K562 (cell line): ENCODE measurements around the gene CRYBG3. TPM values are rescaled to one million over a fixed set of nuclear protein-coding genes. Genes with fewer than 3 reads are reported as not detected.

Experiments used
- ATAC-seq: fragments of 200-7000 bp; cut with Tn5 transposase; 3 replicates; pipeline ENCODE4 v1.9.1; 2020; ENCODE audit warnings: moderate library complexity
- BruUV-seq: library from RNA; stranded (reverse); fragments of 400-500 nt; replicated peaks from 2 replicates; lab custom pipeline; 2021; lab: Mats Ljungman, UMichigan
- CTCF ChIA-PET: fragments of 300-600 bp; formaldehyde crosslinking; extraction: SDS; loops from one replicate; lab custom pipeline; 2021; ENCODE audit warnings: low intra/inter-chr PET ratio; lab: Yijun Ruan, JAX
- POLR2A ChIA-PET: fragments of 300-600, 350-650 bp; sonication (Branson Sonifier 250); formaldehyde crosslinking; extraction: SDS; loops from one replicate; lab custom pipeline; 2021; ENCODE audit warnings: antibody characterized with exemption, inconsistent platforms; lab: Yijun Ruan, JAX
- DNase-seq, 4 experiments: peaks; one replicate each; pipeline versions ENCODE4 v3.0.0 to v3.0.0-alpha.2; 2011 to 2018; ENCODE audit warnings: low spot score in 3 of 4, mixed read lengths in 3 of 4; ENCODE audit errors: extremely low read depth in 1 of 4
- FAIRE-seq: peaks from 2 replicates; lab custom pipeline; 2011; peaks lifted over from hg19 to GRCh38; lab: Jason Lieb, UNC
- H2AFZ ChIP-seq: 2 replicates; pipeline ENCODE4 v1.6.0; 2011; ENCODE audit warnings: low read depth, low read length, control low read depth, inconsistent platforms
- H3K27ac ChIP-seq: fragments of 200-600 bp; 3 replicates; pipeline ENCODE4 v1.8.0; 2011; ENCODE audit warnings: low read depth, mild to moderate bottlenecking, control low read depth, inconsistent platforms, low read length, moderate library complexity, mixed read lengths; ENCODE audit errors: extremely low read depth
- H3K27me3 ChIP-seq, 2 experiments: fragments of 300-600 bp in 1 of 2; 2 replicates in 1 of 2; 3 replicates in 1 of 2; pipeline versions ENCODE4 v1.6.0 to v1.8.0; 2011; ENCODE audit warnings: inconsistent platforms in 2 of 2, low read length in 2 of 2, mild to moderate bottlenecking in 1 of 2, mixed read lengths in 1 of 2, moderate library complexity in 1 of 2; ENCODE audit not compliant: control insufficient read depth in 2 of 2, insufficient read depth in 2 of 2
- H3K36me3 ChIP-seq: fragments of 300-600 bp; 3 replicates; pipeline ENCODE4 v1.8.0; 2011; ENCODE audit warnings: mild to moderate bottlenecking, low read length, inconsistent platforms; ENCODE audit not compliant: control insufficient read depth, insufficient read depth
- H3K4me1 ChIP-seq, 2 experiments: fragments of 200-600 bp in 1 of 2; replicated peaks in 1 of 2; 2 replicates in 1 of 2; 3 replicates in 1 of 2; pipeline versions ENCODE4 v1.5.1 to v1.8.0; 2011; ENCODE audit warnings: inconsistent platforms in 2 of 2, low read length in 2 of 2, mild to moderate bottlenecking in 1 of 2, mixed read lengths in 1 of 2, moderate library complexity in 1 of 2; ENCODE audit not compliant: control insufficient read depth in 2 of 2, insufficient read depth in 2 of 2
- H3K4me2 ChIP-seq: 2 replicates; pipeline ENCODE4 v1.6.1; 2011; ENCODE audit warnings: low read length, control low read depth, inconsistent platforms, mixed read lengths; ENCODE audit not compliant: insufficient read depth
- H3K4me3 ChIP-seq: fragments of 200-600 bp; sonication (generic), shearing (Covaris generic); 2 replicates; pipeline ENCODE4 v1.5.1; 2016; ENCODE audit warnings: control low read depth, inconsistent platforms
- H3K79me2 ChIP-seq: fragments of 200-600 bp; 3 replicates; pipeline ENCODE4 v1.8.0; 2011; ENCODE audit warnings: low read length, inconsistent platforms; ENCODE audit not compliant: control insufficient read depth, insufficient read depth
- H3K9ac ChIP-seq, 2 experiments: 2 replicates each; pipeline versions ENCODE4 v1.6.0 to v1.6.1; 2011; ENCODE audit warnings: low read depth in 2 of 2, low read length in 2 of 2, control low read depth in 1 of 2, inconsistent platforms in 1 of 2, mild to moderate bottlenecking in 1 of 2, mixed read lengths in 1 of 2; ENCODE audit not compliant: insufficient read depth in 1 of 2
- H3K9me1 ChIP-seq: one replicate; pipeline ENCODE4 v1.6.0; 2011; ENCODE audit warnings: inconsistent platforms, mild to moderate bottlenecking, low read length, moderate library complexity; ENCODE audit not compliant: control insufficient read depth, insufficient read depth
- H3K9me3 ChIP-seq: replicated peaks from 2 replicates; pipeline ENCODE4 v1.5.1; 2011; ENCODE audit warnings: low read depth, low read length, inconsistent platforms; ENCODE audit not compliant: control insufficient read depth, insufficient read depth
- H4K20me1 ChIP-seq: replicated peaks from 2 replicates; pipeline ENCODE4 v1.6.1; 2011; ENCODE audit warnings: low read length, inconsistent platforms, mixed read lengths; ENCODE audit not compliant: control insufficient read depth, insufficient read depth
- ELF4 ChIP-seq: fragments of 450-650 bp; formaldehyde crosslinking; IDR thresholded peaks from 2 replicates; pipeline ENCODE4 v1.4.0; 2022; ENCODE audit warnings: missing genetic modification characterization
- NFIX ChIP-seq: fragments of 250-450 bp; sonication (Bioruptor Pico); IDR thresholded peaks from 2 replicates; pipeline ENCODE4 v1.4.0; 2020; ENCODE audit warnings: low read depth, mild to moderate bottlenecking, moderate library complexity
- XRCC4 ChIP-seq: IDR thresholded peaks from one replicate; pipeline ENCODE4 v1.6.1; 2011; ENCODE audit not compliant: insufficient read depth, insufficient read length; ENCODE audit errors: extremely low read depth
- ZNF165 ChIP-seq: fragments of 250-450 bp; sonication (Bioruptor Pico); IDR thresholded peaks from 2 replicates; pipeline ENCODE4 v1.4.0; 2020; ENCODE audit warnings: borderline replicate concordance
- ZNF184 ChIP-seq: sonication (generic); formaldehyde crosslinking; IDR thresholded peaks from 2 replicates; pipeline ENCODE4 v1.5.0; 2020; ENCODE audit warnings: missing genetic modification reagents
- ZNF561 ChIP-seq: fragments of 450-650 bp; formaldehyde crosslinking; conservative IDR thresholded peaks from 2 replicates; pipeline ENCODE4 v1.4.0; 2020; ENCODE audit warnings: mild to moderate bottlenecking, moderate library complexity
- ZNF717 ChIP-seq: fragments of 250-450 bp; sonication (Bioruptor Pico); IDR thresholded peaks from 2 replicates; pipeline ENCODE4 v1.5.0; 2021
- ZZZ3 ChIP-seq: fragments of 450-650 bp; IDR thresholded peaks from 2 replicates; pipeline ENCODE4 v1.6.1; 2016; ENCODE audit warnings: antibody characterized with exemption, mild to moderate bottlenecking, moderate library complexity
- WGBS: fragments of 100-300 bp; shearing (Covaris generic); methylation state at CpG from one replicate; pipeline ENCODE4 v1.1.6; 2016; ENCODE audit warnings: low coverage, mixed read lengths; ENCODE audit not compliant: insufficient coverage; ENCODE audit errors: missing lambda C conversion rate; 5-methylcytosine and 5-hydroxymethylcytosine counted together
- in situ Hi-C: fragments of 300-500 bp; cut with MboI; formaldehyde crosslinking; loops from 4 replicates; pipeline ENCODE4 v1.15.0; 2018; ENCODE audit warnings: inconsistent platforms, mixed read lengths
- intact Hi-C: fragments of 100-400 bp; cut with micrococcal nuclease; formaldehyde crosslinking; loops from 2 replicates; pipeline ENCODE4 v1.14.2; 2022
- polyA plus RNA-seq, 8 experiments: library from polyadenylated mRNA; depleted of rRNA in 4 of 8; stranded (reverse) in 5 of 8; unstranded in 3 of 8; fragments of >200 nt; fragmentation: Nextera tagmentation in 2 of 8; fragmentation: Illumina TruSeq in 1 of 8; extraction: Ambion mirVana in 2 of 8; extraction: Trizol in 1 of 8; gene quantifications; 2 replicates each; pipeline versions ENCODE4 v1.2.1 to v1.2.3, GENCODE V29; 2011 to 2014; ENCODE audit warnings: inconsistent platforms in 1 of 8, missing spikeins in 1 of 8
- total RNA-seq, 7 experiments: library from RNA; depleted of rRNA in 6 of 7; stranded (reverse); fragments of >200 nt in 6 of 7; fragmentation: Illumina TruSeq in 2 of 7; extraction: Trizol in 2 of 7; gene quantifications; 2 replicates each; pipeline versions ENCODE4 v1.2.1 to v1.2.3, GENCODE V29; 2011 to 2021; ENCODE audit warnings: low replicate concordance in 1 of 7
- TF ChIP-seq, protein P1 (sequence below): fragments of 450-650 bp; IDR thresholded peaks from 2 replicates; pipeline ENCODE4 v1.6.1; 2017; ENCODE audit warnings: mild to moderate bottlenecking, moderate library complexity
- TF ChIP-seq, protein P2 (sequence below): sonication (generic); formaldehyde crosslinking; IDR thresholded peaks from 2 replicates; pipeline ENCODE4 v1.8.1; 2022; ENCODE audit warnings: missing genetic modification reagents
- TF ChIP-seq, protein P3 (sequence below): sonication (generic); formaldehyde crosslinking; IDR thresholded peaks from 2 replicates; pipeline ENCODE4 v1.8.0; 2022; ENCODE audit warnings: missing genetic modification reagents, mild to moderate bottlenecking, borderline replicate concordance

Gene CRYBG3
- total and polyA plus RNA-seq, 9 of the 15 experiments (the other 6 are each of a cell fraction or from before 2014, with no cell fraction given): 0.08 to 0.72 (median 0.18) TPM

DNA sequence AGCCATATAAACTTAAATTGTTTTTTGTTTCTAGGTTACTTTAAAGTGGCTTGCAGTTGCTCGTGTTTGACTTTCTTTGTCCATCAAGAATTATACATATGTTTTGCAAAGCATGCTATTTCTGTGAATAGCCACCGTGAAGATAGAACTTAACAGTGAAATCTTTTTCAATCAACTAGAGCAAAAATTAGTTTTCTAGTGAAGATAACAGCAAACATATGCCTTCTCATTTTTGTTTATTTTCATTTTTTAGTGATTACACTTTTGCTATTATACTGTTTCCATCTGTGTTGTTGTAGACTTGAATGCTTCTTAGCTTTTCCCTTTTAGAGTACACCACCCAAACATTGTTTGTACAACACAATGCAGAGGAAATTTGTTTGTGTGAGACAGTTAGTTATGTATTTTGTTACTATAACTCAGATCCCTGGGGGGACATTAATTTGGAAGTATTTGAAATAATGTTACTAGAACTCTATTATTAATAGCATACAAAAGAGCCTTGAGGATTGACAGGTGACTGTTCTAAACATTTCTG, 62.8 kb downstream of the CRYBG3 start:
- ATAC-seq (no peak), DNase-seq (no peak), FAIRE-seq (no peak)
- BruUV-seq: no TSS peak
- no peak overlapping the region for H3K4me2 ChIP-seq
- no peaks in the 10 kb centered on the region for H4K20me1 ChIP-seq
- no peak overlapping the region for H2AFZ ChIP-seq
- in situ Hi-C loops (no loop called here), intact Hi-C loops (no loop called here)
- no peaks in the 10 kb centered on the region for H3K79me2 ChIP-seq
- H3K9me3 ChIP-seq: no peaks in the 10 kb centered on the region
- H3K4me1 ChIP-seq: no peaks in the 10 kb centered on the region; a peak in 1 of 5 replicates
- no peaks in the 10 kb centered on the region for H3K9me1 ChIP-seq
- H3K27me3 ChIP-seq: no peaks in the 10 kb centered on the region
- no peak overlapping the region for H3K9ac ChIP-seq
- H3K4me3 ChIP-seq: no peak overlapping the region
- no peak overlapping the region for H3K27ac ChIP-seq
- 3% methylated on average over 2 of the region's 2 CpGs for WGBS
- POLR2A ChIA-PET: no interaction called here
- CTCF ChIA-PET: no interaction called here
- H3K36me3 ChIP-seq: no peaks in the 10 kb centered on the region
- TF ChIP-seq NFIX (CRISPR knock-in tag): no peak
- TF ChIP-seq, protein P1, sequence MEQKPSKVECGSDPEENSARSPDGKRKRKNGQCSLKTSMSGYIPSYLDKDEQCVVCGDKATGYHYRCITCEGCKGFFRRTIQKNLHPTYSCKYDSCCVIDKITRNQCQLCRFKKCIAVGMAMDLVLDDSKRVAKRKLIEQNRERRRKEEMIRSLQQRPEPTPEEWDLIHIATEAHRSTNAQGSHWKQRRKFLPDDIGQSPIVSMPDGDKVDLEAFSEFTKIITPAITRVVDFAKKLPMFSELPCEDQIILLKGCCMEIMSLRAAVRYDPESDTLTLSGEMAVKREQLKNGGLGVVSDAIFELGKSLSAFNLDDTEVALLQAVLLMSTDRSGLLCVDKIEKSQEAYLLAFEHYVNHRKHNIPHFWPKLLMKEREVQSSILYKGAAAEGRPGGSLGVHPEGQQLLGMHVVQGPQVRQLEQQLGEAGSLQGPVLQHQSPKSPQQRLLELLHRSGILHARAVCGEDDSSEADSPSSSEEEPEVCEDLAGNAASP: no peak
- no peak for TF ChIP-seq ZNF165 (CRISPR knock-in tag)
- TF ChIP-seq, protein P2, sequence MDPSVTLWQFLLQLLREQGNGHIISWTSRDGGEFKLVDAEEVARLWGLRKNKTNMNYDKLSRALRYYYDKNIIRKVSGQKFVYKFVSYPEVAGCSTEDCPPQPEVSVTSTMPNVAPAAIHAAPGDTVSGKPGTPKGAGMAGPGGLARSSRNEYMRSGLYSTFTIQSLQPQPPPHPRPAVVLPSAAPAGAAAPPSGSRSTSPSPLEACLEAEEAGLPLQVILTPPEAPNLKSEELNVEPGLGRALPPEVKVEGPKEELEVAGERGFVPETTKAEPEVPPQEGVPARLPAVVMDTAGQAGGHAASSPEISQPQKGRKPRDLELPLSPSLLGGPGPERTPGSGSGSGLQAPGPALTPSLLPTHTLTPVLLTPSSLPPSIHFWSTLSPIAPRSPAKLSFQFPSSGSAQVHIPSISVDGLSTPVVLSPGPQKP: no peak
- no peak for TF ChIP-seq ZNF184 (CRISPR knock-in tag)
- TF ChIP-seq, protein P3, sequence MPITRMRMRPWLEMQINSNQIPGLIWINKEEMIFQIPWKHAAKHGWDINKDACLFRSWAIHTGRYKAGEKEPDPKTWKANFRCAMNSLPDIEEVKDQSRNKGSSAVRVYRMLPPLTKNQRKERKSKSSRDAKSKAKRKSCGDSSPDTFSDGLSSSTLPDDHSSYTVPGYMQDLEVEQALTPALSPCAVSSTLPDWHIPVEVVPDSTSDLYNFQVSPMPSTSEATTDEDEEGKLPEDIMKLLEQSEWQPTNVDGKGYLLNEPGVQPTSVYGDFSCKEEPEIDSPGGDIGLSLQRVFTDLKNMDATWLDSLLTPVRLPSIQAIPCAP (CRISPR knock-in tag): no peak
- TF ChIP-seq ZNF717 (CRISPR knock-in tag): no peak
- TF ChIP-seq ELF4: no peak
- TF ChIP-seq ZZZ3: no peak
- TF ChIP-seq ZNF561 (CRISPR knock-in tag): no peak
- TF ChIP-seq XRCC4: no peak
